ENCODE measurements around the gene LIX1. TPM values are rescaled to one million over a fixed set of nuclear protein-coding genes. Genes with fewer than 3 reads are reported as not detected.
"Not testable (repeated sequence)": the region's sequence is repeated elsewhere in the genome, so short reads cannot be mapped to it uniquely, and the experiment has no call there.

The LIX1 gene
- total and polyA plus RNA-seq, 4 donors = not detected

GRCh38 chr5:97084782-97085458 lies 57.5 kb downstream of the LIX1 start:
- DNase-seq; intact Hi-C loops (cut with DNase I); ATAC-seq (ENCODE audit: low FRiP score); H3K27me3 ChIP-seq (ENCODE audit: control insufficient read depth in 1 of 2, insufficient read depth in 2 of 2, low read length in 1 of 2); H3K36me3 ChIP-seq (ENCODE audit: control insufficient read depth in 1 of 2, insufficient read depth in 2 of 2, low read length in 1 of 2); H3K9me3 ChIP-seq (ENCODE audit: control insufficient read depth, low read length); H3K4me1 ChIP-seq (ENCODE audit: control insufficient read depth in 1 of 2, insufficient read depth in 2 of 2, low read length in 2 of 2); H3K4me3 ChIP-seq (ENCODE audit: low read length in 2 of 2); H3K27ac ChIP-seq (ENCODE audit: low read depth in 1 of 2, low read length in 2 of 2): not testable (repeated sequence)
- 96% methylated on average over 21 of the region's 21 CpGs for WGBS, 2 donors

GRCh38 chr5:97078958-97079743 lies 63.3 kb downstream of the LIX1 start:
- DNase-seq = no peak
- intact Hi-C loops (cut with DNase I) = no loop called here
- Histone ChIP-seq H3K4me3 (ENCODE audit: low read length in 2 of 2) (no peak overlapping the region), H3K9me3 (ENCODE audit: control insufficient read depth, low read length) (no peaks in the 10 kb centered on the region), H3K27ac (ENCODE audit: low read depth in 1 of 2, low read length in 2 of 2) (no peak overlapping the region), H3K36me3 (ENCODE audit: control insufficient read depth in 1 of 2, insufficient read depth in 2 of 2, low read length in 1 of 2) (no peaks in the 10 kb centered on the region), H3K27me3 (ENCODE audit: control insufficient read depth in 1 of 2, insufficient read depth in 2 of 2, low read length in 1 of 2) (no peaks in the 10 kb centered on the region), H3K4me1 (ENCODE audit: control insufficient read depth in 1 of 2, insufficient read depth in 2 of 2, low read length in 2 of 2) (no peaks in the 10 kb centered on the region)
- WGBS, 2 donors = 82 to 84% methylated on average over 4 of the region's 4 CpGs
- no peak for ATAC-seq (ENCODE audit: low FRiP score)

GRCh38 chr5:97077246-97077645 lies 65.2 kb downstream of the LIX1 start:
- no peak overlapping the region for H3K27ac ChIP-seq (ENCODE audit: low read depth in 1 of 2, low read length in 2 of 2)
- intact Hi-C loops (cut with DNase I) = no loop called here
- ATAC-seq (ENCODE audit: low FRiP score) = no peak
- H3K36me3 ChIP-seq (ENCODE audit: control insufficient read depth in 1 of 2, insufficient read depth in 2 of 2, low read length in 1 of 2) = no peaks in the 10 kb centered on the region
- H3K9me3 ChIP-seq (ENCODE audit: control insufficient read depth, low read length) = no peaks in the 10 kb centered on the region
- 89 to 93% methylated on average over 4 of the region's 4 CpGs for WGBS, 2 donors
- no peaks in the 10 kb centered on the region for H3K27me3 ChIP-seq (ENCODE audit: control insufficient read depth in 1 of 2, insufficient read depth in 2 of 2, low read length in 1 of 2)
- DNase-seq = no peak
- H3K4me3 ChIP-seq (ENCODE audit: low read length in 2 of 2) = no peak overlapping the region
- no peaks in the 10 kb centered on the region for H3K4me1 ChIP-seq (ENCODE audit: control insufficient read depth in 1 of 2, insufficient read depth in 2 of 2, low read length in 2 of 2)

DNA sequence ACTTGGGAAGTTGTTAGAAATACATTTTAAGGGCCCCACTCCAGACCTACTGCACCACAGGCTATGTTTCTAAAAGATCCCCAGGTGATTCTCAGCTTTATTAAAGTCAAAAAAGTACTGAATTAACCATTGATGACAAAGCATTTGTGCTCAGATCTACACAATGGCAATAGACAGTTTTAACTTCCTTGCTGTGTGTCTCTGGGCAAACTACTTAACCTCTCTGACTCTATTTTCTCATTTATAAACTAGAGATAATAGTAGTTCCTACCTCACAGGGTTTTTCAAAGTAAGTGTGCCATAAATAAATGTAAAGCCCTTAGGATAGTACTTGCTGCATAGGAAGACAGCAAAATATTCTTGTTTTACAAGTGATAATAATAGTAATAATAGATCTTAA lies 66.3 kb downstream of the LIX1 start:
- H3K9me3 ChIP-seq (ENCODE audit: control insufficient read depth, low read length) = no peaks in the 10 kb centered on the region
- no peak overlapping the region for H3K27ac ChIP-seq (ENCODE audit: low read depth in 1 of 2, low read length in 2 of 2)
- H3K4me3 ChIP-seq (ENCODE audit: low read length in 2 of 2) = no peak overlapping the region
- DNase-seq (no peak), ATAC-seq (ENCODE audit: low FRiP score) (no peak)
- no peaks in the 10 kb centered on the region for H3K27me3 ChIP-seq (ENCODE audit: control insufficient read depth in 1 of 2, insufficient read depth in 2 of 2, low read length in 1 of 2)
- H3K4me1 ChIP-seq (ENCODE audit: control insufficient read depth in 1 of 2, insufficient read depth in 2 of 2, low read length in 2 of 2) = no peaks in the 10 kb centered on the region
- intact Hi-C loops (cut with DNase I) = no loop called here
- H3K36me3 ChIP-seq (ENCODE audit: control insufficient read depth in 1 of 2, insufficient read depth in 2 of 2, low read length in 1 of 2) = no peaks in the 10 kb centered on the region

GRCh38 chr5:97075649-97076048 lies 66.8 kb downstream of the LIX1 start:
- no peak for DNase-seq
- no peaks in the 10 kb centered on the region for H3K4me1 ChIP-seq (ENCODE audit: control insufficient read depth in 1 of 2, insufficient read depth in 2 of 2, low read length in 2 of 2)
- no peaks in the 10 kb centered on the region for H3K9me3 ChIP-seq (ENCODE audit: control insufficient read depth, low read length)
- intact Hi-C loops (cut with DNase I) = no loop called here
- no peak for ATAC-seq (ENCODE audit: low FRiP score)
- no peaks in the 10 kb centered on the region for H3K36me3 ChIP-seq (ENCODE audit: control insufficient read depth in 1 of 2, insufficient read depth in 2 of 2, low read length in 1 of 2)
- H3K27ac ChIP-seq (ENCODE audit: low read depth in 1 of 2, low read length in 2 of 2) = no peak overlapping the region
- no peak overlapping the region for H3K4me3 ChIP-seq (ENCODE audit: low read length in 2 of 2)
- 85 to 91% methylated on average over 5 of the region's 5 CpGs for WGBS, 2 donors
- no peaks in the 10 kb centered on the region for H3K27me3 ChIP-seq (ENCODE audit: control insufficient read depth in 1 of 2, insufficient read depth in 2 of 2, low read length in 1 of 2)

- Histone ChIP-seq H3K36me3 (ENCODE audit: control insufficient read depth in 1 of 2, insufficient read depth in 2 of 2, low read length in 1 of 2) (no peaks in the 10 kb centered on the region), H3K4me1 (ENCODE audit: control insufficient read depth in 1 of 2, insufficient read depth in 2 of 2, low read length in 2 of 2) (no peaks in the 10 kb centered on the region), H3K4me3 (ENCODE audit: low read length in 2 of 2) (no peak overlapping the region), H3K9me3 (ENCODE audit: control insufficient read depth, low read length) (no peaks in the 10 kb centered on the region), H3K27ac (ENCODE audit: low read depth in 1 of 2, low read length in 2 of 2) (no peak overlapping the region), H3K27me3 (ENCODE audit: control insufficient read depth in 1 of 2, insufficient read depth in 2 of 2, low read length in 1 of 2) (no peaks in the 10 kb centered on the region)
- 68 to 74% methylated on average over 4 of the region's 4 CpGs for WGBS, 2 donors
- no peak for DNase-seq
- no peak for ATAC-seq (ENCODE audit: low FRiP score)
- intact Hi-C loops (cut with DNase I) = no loop called here
Observed at GRCh38 chr5:97074859-97075489, 67.4 kb downstream of the LIX1 start.

DNA sequence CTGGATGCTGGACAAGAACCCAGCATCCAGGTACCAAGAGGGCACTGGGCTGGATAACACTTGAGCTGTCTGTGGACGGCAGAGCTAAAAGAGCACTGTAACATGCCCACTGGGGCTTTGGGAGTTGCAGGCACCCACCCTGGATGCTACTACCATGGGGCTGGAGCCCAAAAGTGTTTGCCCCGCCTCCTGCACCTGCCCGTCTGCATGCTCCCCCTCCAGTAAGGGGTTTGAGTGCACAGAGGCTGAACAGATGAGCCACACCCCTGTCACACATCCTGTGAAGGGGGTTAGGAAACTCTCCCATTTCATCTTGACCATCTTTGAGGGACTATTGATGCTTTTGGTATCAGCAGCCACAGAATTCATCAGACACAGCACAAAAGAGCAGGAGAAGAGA lies 69.0 kb downstream of the LIX1 start:
- Histone ChIP-seq H3K27me3 (ENCODE audit: control insufficient read depth in 1 of 2, insufficient read depth in 2 of 2, low read length in 1 of 2) (no peaks in the 10 kb centered on the region), H3K4me3 (ENCODE audit: low read length in 2 of 2) (no peak overlapping the region), H3K4me1 (ENCODE audit: control insufficient read depth in 1 of 2, insufficient read depth in 2 of 2, low read length in 2 of 2) (no peaks in the 10 kb centered on the region), H3K27ac (ENCODE audit: low read depth in 1 of 2, low read length in 2 of 2) (no peak overlapping the region), H3K9me3 (ENCODE audit: control insufficient read depth, low read length) (no peaks in the 10 kb centered on the region), H3K36me3 (ENCODE audit: control insufficient read depth in 1 of 2, insufficient read depth in 2 of 2, low read length in 1 of 2) (no peaks in the 10 kb centered on the region)
- DNase-seq (no peak), ATAC-seq (ENCODE audit: low FRiP score) (no peak)
- intact Hi-C loops (cut with DNase I) = no loop called here
- WGBS, 2 donors = 88 to 94% methylated on average over 3 of the region's 3 CpGs

- H3K27me3 ChIP-seq (ENCODE audit: control insufficient read depth in 1 of 2, insufficient read depth in 2 of 2, low read length in 1 of 2) = no peaks in the 10 kb centered on the region
- intact Hi-C loops (cut with DNase I) = no loop called here
Observed at GRCh38 chr5:97072696-97073095, 69.7 kb downstream of the LIX1 start.

GRCh38 chr5:97071993-97072392 lies 70.4 kb downstream of the LIX1 start:
- no peak overlapping the region for H3K4me3 ChIP-seq (ENCODE audit: low read length in 2 of 2)
- WGBS, 2 donors = 84 to 85% methylated on average over 4 of the region's 4 CpGs
- DNase-seq = no peak
- H3K27me3 ChIP-seq (ENCODE audit: control insufficient read depth in 1 of 2, insufficient read depth in 2 of 2, low read length in 1 of 2) = no peaks in the 10 kb centered on the region
- H3K36me3 ChIP-seq (ENCODE audit: control insufficient read depth in 1 of 2, insufficient read depth in 2 of 2, low read length in 1 of 2) = no peaks in the 10 kb centered on the region
- no peak overlapping the region for H3K27ac ChIP-seq (ENCODE audit: low read depth in 1 of 2, low read length in 2 of 2)
- no peak for ATAC-seq (ENCODE audit: low FRiP score)
- no peaks in the 10 kb centered on the region for H3K9me3 ChIP-seq (ENCODE audit: control insufficient read depth, low read length)
- no peaks in the 10 kb centered on the region for H3K4me1 ChIP-seq (ENCODE audit: control insufficient read depth in 1 of 2, insufficient read depth in 2 of 2, low read length in 2 of 2)
- intact Hi-C loops (cut with DNase I) = no loop called here

More at GRCh38 chr5:97072696-97073095, 69.7 kb downstream of the LIX1 start:
- 53 to 55% methylated on average over 2 of the region's 2 CpGs for WGBS, 2 donors
- Histone ChIP-seq H3K36me3 (ENCODE audit: control insufficient read depth in 1 of 2, insufficient read depth in 2 of 2, low read length in 1 of 2) (no peaks in the 10 kb centered on the region), H3K27ac (ENCODE audit: low read depth in 1 of 2, low read length in 2 of 2) (no peak overlapping the region), H3K4me1 (ENCODE audit: control insufficient read depth in 1 of 2, insufficient read depth in 2 of 2, low read length in 2 of 2) (no peaks in the 10 kb centered on the region), H3K4me3 (ENCODE audit: low read length in 2 of 2) (no peak overlapping the region), H3K9me3 (ENCODE audit: control insufficient read depth, low read length) (no peaks in the 10 kb centered on the region)
- DNase-seq (no peak), ATAC-seq (ENCODE audit: low FRiP score) (no peak)

Data from aorta (tissue), 5 donors.